T-helper 1 cell (primary cell): ENCODE measurements around the gene CD300LD.

Experiments used
- DNase-seq, 5 donors: peaks; one replicate each; pipeline ENCODE4 v3.0.0-alpha.2; 2012 to 2020

The CD300LD gene

GRCh38 chr17:74543406-74543805 is 48.7 kb downstream of the CD300LD start:
- DNase-seq: no peak

DNA sequence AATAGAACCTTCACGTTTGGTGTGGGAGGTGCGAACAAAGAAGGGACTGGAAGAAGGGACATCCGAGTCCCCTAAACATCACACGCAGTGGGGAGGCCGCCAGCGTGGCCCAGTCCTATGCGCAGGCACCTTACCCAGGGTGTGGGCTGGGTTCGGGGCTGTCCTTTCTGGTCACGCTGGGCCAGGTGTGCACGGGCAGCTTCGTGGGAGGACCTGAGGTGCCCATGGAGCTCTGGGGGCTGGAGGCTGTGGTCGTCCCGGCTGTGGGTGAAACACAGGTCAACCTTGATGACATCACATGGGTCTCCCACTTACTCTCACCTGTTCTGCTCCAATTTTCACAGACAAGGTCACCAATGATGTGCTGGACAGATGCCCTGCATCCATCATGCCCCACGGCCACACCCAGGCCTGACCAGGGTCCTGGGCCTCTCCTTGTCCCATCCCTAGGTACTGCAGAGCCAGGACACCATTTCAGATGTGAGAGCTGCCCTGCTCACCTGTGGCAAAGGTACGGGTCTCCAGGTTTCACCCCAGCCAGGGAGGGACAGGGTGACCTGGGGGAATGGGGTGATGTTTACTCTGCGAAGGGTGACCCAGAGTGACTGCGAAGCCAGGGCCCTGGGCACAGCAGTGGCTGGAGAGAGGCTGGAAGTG is 49.2 kb downstream of the CD300LD start:
- DNase-seq: no peak

GRCh38 chr17:74542166-74542565 is 49.9 kb downstream of the CD300LD start:
- no peak for DNase-seq

- DNase-seq: no peak
Measured at GRCh38 chr17:74541176-74542111, 50.6 kb downstream of the CD300LD start.

- DNase-seq: no peak
Measured at GRCh38 chr17:74539281-74539820, 52.7 kb downstream of the CD300LD start.

DNA sequence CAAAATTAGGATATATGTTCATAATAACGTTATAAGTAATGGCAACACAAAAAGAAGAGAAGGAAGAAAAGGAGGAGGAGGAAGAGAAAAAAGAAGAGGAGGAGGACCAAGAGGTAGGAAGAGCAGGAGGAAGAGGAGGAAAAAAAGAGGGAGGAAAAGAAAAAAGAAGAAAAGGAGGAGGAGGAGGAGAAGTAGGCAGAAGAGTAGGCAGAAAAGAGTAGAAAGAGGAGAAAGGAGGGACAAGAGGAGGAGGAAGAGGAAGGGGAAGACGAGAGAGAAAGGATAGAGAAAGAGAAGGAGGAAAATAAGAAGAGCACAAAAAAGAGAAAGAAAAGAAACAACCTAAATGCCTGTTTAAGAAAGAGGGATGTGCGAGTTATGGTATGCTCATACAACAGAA is 55.2 kb downstream of the CD300LD start:
- DNase-seq: no peak

DNA sequence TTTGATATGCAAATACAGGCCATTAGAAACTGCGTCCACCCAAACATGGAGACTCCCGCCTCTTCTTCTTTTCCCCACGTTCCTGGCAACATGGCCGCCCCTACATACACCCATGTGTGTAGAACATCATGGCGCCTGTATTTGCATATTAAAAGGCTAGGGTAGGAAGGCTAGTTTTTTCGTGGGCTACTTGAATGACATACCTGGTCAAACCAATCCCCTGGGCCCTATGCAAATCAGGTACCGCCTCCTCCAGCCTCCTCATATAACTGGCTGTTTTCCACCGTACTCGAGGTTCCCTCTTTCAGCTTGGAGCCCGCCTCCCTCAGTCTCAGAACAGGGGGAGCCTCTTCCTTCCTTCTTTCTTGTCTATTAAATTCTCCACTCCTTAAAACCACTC is 60.0 kb downstream of the CD300LD start:
- DNase-seq: no peak

DNA sequence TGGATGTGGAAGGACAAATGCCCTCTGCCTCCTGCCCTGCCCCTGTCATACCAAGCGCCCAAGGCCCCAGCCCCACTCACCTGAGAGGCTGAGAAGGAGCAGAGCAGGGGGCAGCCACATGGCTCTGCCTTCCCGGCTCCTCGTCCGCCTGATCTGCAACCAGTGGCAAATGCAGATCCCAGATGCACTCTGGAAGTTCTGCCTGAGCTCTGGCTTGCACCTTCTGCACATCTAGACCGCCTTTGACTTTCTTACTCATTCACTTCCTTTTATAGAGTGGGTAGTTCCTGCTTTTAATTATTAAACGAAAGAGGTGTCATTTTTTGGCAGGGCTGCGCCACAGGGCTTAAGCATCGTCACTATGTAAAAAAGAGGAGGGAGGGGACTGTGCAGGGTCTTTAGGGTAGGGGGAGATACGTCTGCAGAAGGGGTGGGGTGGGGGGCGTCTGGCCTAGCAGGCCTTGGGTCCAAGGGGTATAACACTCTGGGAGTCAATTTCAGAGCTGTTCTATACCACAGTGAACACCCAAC is 60.8 kb downstream of the CD300LD start, which contains the start of gene CD300LB:
Gene CD300LB (minus strand): TSS at position 245 of the 531 bp plus-strand sequence. CDS start 125 bp downstream, at position 120.
- no peak for DNase-seq

GRCh38 chr17:74530831-74531150 is 61.3 kb downstream of the CD300LD start:
- DNase-seq: no peak
